ENCODE data around the gene JMJD6. TPM values are rescaled to one million over a fixed set of nuclear protein-coding genes. Genes with fewer than 3 reads are reported as not detected.

JMJD6 gene
- total and polyA plus RNA-seq, 2 of the 8 experiments (the other 6 are each of a cell fraction or from before 2014, with no cell fraction given), result 8.6 to 18.6 TPM

- ChIA-PET CTCF (ENCODE audit: partially characterized antibody) (interaction anchor here (0.9 kb wide), 1 partner anchor 45 kb away, joined by 3 read pairs; no protein-coding TSS in a partner anchor), POLR2A (ENCODE audit: partially characterized antibody) (interaction anchor here (0.8 to 1.2 kb wide), 2 partner anchors 10 to 13 kb away, joined by 3 to 4 read pairs; partner anchors contain the start of gene MFSD11)
- Histone ChIP-seq H2BK20ac (ENCODE audit: low read length) (no peak overlapping the region), H4K5ac (ENCODE audit: insufficient read length, low read depth, low read length) (no peak overlapping the region), H2BK5ac (ENCODE audit: low read depth, low read length) (no peak overlapping the region), H2AK5ac (ENCODE audit: low read depth, low read length) (no peak overlapping the region), H4K91ac (replicated peaks; ENCODE audit: insufficient read length, low read length) (no peak overlapping the region), H3K18ac (ENCODE audit: extremely low read depth, low read length) (no peak overlapping the region), H3K56ac (replicated peaks; ENCODE audit: insufficient read length, low read depth, low read length) (peak overlapping the region; percentile 19), H3K4me2 (ENCODE audit: insufficient read depth in 1 of 2, low read depth in 2 of 2, low read length in 2 of 2) (no peak overlapping the region), H3K23ac (ENCODE audit: insufficient read length) (no peak overlapping the region), H3K4me1 (replicated peaks in 1 of 4; ENCODE audit: control insufficient read depth in 3 of 4, insufficient read depth in 4 of 4, low read length in 3 of 4) (no peaks in the 10 kb centered on the region), H3K9me3 (ENCODE audit: insufficient read depth in 2 of 2, low read depth in 1 of 2, low read length in 1 of 2) (no peaks in the 10 kb centered on the region), H3K27me3 (replicated peaks in 1 of 4; ENCODE audit: control insufficient read depth in 3 of 4, extremely low read depth in 1 of 4, insufficient read depth in 3 of 4, low read length in 3 of 4) (no peaks in the 10 kb centered on the region), H3K14ac (ENCODE audit: insufficient read length) (no peak overlapping the region), H3K23me2 (ENCODE audit: low read depth, low read length) (no peaks in the 10 kb centered on the region; the same call in 1 of the 2 replicates), H3K79me2 (ENCODE audit: control insufficient read depth in 1 of 2, insufficient read depth in 2 of 2, low read length in 2 of 2) (no peaks in the 10 kb centered on the region), H3K4me3 (ENCODE audit: extremely low read depth in 1 of 4, insufficient read depth in 2 of 4, low read depth in 3 of 4, low read length in 4 of 4) (no peak overlapping the region), H4K8ac (ENCODE audit: extremely low read depth, insufficient read depth, low read length) (no peak overlapping the region), H2BK120ac (replicated peaks; ENCODE audit: low read depth, low read length) (no peak overlapping the region), H3K79me1 (ENCODE audit: low read depth, low read length) (no peaks in the 10 kb centered on the region), H3K36me3 (ENCODE audit: control insufficient read depth in 2 of 4, insufficient read depth in 4 of 4, low read length in 3 of 4) (peaks cover 4 to 24% (median 12%) of the 10 kb centered on the region in 4 experiments; a peak in 6 of 8 replicates), H3K27ac (ENCODE audit: low read depth, low read length) (no peak overlapping the region), H4K20me1 (replicated peaks in 1 of 2; ENCODE audit: control insufficient read depth in 1 of 2, insufficient read depth in 2 of 2, low read length in 2 of 2) (peaks cover 0 to 1% of the 10 kb centered on the region in 2 experiments), H2BK15ac (ENCODE audit: low read length) (no peak overlapping the region), H2AFZ (ENCODE audit: low read length) (no peak overlapping the region), H2BK12ac (ENCODE audit: low read depth, low read length) (no peak overlapping the region), H3K9ac (replicated peaks in 1 of 4; ENCODE audit: extremely low read depth in 1 of 4, low read depth in 3 of 4, low read length in 3 of 4) (no peak overlapping the region), H3K4ac (replicated peaks; ENCODE audit: insufficient read length, low read depth, low read length) (no peak overlapping the region)
- no peak for DNase-seq (ENCODE audit: low read depth in 1 of 2, low spot score in 2 of 2)
- FAIRE-seq, result no peak
- 86% methylated on average over 7 of the region's 9 CpGs; no CpG with 5 or more reads in 1 of the 2 experiments for WGBS, 2 experiments (ENCODE audit: extremely low coverage in 1 of 2, insufficient coverage in 1 of 2, insufficient read length in 1 of 2, insufficient replicate concordance in 2 of 2, low coverage in 1 of 2, low lambda C conversion rate in 2 of 2, missing lambda C conversion rate in 1 of 2)
- TF ChIP-seq CTCF (IDR thresholded peaks at IDR 0.05; ENCODE audit: control extremely low read depth in 1 of 3, insufficient read depth in 1 of 3, low read depth in 1 of 3, low read length in 3 of 3) (no peak), SUZ12 (IDR thresholded peaks at IDR 0.05; ENCODE audit: low read length) (no peak), USF2 (IDR thresholded peaks at IDR 0.05; ENCODE audit: low read length) (no peak), NANOG (IDR thresholded peaks at IDR 0.05; ENCODE audit: insufficient read depth, low read depth, low read length, poor library complexity, severe bottlenecking) (no peak), RXRA (IDR thresholded peaks at IDR 0.05; ENCODE audit: insufficient read depth, low read depth, low read length) (no peak)
These were observed 21.4 kb upstream of the JMJD6 start for GRCh38 chr17:76747716-76748363.

All from H1 (cell line).